ENCODE results near the gene RARA.

- TF ChIP-seq EZH2 (IDR thresholded peaks at IDR 0.05; ENCODE audit: borderline replicate concordance, low read depth, low read length, poor library complexity, severe bottlenecking): no peak
- TF ChIP-seq, protein P1, sequence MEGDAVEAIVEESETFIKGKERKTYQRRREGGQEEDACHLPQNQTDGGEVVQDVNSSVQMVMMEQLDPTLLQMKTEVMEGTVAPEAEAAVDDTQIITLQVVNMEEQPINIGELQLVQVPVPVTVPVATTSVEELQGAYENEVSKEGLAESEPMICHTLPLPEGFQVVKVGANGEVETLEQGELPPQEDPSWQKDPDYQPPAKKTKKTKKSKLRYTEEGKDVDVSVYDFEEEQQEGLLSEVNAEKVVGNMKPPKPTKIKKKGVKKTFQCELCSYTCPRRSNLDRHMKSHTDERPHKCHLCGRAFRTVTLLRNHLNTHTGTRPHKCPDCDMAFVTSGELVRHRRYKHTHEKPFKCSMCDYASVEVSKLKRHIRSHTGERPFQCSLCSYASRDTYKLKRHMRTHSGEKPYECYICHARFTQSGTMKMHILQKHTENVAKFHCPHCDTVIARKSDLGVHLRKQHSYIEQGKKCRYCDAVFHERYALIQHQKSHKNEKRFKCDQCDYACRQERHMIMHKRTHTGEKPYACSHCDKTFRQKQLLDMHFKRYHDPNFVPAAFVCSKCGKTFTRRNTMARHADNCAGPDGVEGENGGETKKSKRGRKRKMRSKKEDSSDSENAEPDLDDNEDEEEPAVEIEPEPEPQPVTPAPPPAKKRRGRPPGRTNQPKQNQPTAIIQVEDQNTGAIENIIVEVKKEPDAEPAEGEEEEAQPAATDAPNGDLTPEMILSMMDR (conservative IDR thresholded peaks at IDR 0.05; ENCODE audit: low read depth, low read length): no peak
These were observed 37.2 kb downstream of the RARA start for GRCh38 chr17:40345994-40346764.

Data from A673 (cell line).